ENCODE data around the gene CBLB. TPM values are rescaled to one million over a fixed set of nuclear protein-coding genes. Genes with fewer than 3 reads are reported as not detected.

The CBLB gene
- total RNA-seq, 1 donor from 2014 or later, result 59.4 TPM

DNA sequence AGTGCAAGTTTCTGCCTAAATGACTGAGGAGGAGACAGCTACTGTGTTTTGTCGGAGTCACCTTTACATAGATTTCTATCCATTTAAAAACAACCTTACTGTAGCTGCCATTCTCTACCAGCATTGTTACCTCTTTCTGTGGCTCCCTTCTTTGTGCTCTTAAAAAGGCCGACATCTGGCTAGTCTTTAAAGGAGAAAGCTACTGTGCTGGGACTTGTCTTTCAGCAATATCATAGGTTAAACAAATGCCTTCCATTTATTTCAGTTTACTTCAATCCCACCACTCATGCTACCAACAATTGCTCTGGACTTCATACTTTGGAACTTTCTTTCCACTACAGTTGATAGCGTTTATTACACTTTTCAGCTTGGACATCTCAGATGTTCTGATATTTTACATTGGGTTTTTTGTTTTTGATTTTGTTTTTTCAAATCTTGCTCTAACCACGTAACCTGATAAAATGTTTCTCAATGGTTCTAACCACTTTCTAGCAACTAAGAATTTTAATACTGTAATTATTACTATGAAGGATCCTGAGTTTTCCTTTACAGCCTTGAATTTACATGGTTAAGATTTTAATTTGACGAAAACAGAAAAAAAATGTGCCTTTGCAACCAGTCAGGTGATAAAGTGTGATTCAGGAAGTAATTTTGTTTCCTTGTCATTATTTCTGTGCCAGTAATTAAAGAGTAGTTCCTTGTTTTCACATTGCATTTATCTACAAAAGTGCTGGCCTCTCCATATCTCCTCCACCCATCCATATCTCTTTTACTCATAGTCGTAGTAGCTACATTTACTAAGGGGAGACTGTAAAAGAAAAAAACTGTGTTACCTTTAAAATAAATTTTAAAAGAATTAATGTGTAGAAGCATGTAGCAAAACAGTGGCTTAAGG lies 1.3 kb upstream of the CBLB start:
- no peak for DNase-seq

DNA sequence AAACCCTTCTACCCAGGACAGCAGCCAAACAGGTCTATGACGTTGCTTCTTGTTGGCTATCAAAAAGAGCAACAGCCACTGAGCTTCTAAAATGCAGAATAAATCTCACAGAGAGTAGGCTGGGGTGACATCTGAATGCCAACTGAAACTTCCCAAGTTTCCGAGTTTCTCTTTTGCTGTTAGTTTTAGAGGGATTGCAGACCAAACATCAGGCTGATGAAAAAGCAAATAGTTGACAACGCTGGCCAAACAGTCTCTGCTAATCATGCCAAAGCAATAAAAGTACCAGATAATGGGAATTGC lies 670 bp upstream of the CBLB start:
- no peak for DNase-seq

DNA sequence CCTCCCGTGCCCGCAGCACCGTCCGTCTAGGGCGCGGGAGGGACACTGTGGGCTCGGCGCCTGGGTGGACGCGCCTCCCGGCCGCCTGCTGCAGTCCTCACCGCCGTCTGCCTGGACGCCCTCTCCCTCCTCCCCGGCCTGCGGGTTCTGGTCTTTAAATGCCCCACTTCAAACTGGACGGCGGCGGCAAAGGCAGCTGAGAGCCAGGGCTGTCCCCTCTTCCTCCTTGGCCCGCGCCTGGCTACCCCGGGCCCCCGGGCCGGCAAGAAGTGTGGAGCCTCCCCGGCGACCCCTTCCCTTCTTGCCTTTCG lies 426 bp downstream of the CBLB start:
- DNase-seq, result peak; percentile 80

DNA sequence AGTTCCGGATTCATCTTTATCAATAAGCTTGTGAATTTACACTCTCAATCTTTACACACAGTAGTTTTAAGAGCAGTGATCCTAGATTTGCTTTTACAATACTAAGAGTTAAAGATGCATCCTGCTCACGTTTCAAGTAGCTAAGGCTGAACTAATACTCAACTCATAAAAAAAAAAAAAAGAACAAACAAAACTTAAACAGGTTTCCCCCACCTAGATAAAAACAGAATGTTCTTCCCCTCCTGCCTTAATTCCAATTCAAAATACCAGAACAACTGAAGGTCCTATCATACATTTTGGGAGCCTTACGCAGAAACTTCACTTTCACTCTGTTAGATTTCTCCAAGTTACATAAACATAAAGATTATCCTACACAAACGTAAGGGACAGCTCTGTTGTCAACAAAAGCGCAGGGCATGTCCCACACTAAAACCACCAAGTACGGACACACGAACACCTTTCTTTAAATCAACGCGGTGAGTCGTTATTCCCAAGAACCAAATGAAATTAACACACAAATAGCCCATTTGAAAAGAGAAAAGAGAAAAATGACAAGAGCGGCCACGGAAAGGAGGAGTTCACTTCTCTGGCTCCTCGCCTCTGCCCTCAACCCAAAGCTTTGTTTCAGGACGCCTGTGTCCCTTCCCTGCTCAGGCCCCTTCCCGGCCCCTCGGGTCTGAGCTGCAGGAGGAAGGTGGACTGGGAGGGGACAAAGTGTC lies 941 bp downstream of the CBLB start:
- DNase-seq, result peak; percentile 43

DNA sequence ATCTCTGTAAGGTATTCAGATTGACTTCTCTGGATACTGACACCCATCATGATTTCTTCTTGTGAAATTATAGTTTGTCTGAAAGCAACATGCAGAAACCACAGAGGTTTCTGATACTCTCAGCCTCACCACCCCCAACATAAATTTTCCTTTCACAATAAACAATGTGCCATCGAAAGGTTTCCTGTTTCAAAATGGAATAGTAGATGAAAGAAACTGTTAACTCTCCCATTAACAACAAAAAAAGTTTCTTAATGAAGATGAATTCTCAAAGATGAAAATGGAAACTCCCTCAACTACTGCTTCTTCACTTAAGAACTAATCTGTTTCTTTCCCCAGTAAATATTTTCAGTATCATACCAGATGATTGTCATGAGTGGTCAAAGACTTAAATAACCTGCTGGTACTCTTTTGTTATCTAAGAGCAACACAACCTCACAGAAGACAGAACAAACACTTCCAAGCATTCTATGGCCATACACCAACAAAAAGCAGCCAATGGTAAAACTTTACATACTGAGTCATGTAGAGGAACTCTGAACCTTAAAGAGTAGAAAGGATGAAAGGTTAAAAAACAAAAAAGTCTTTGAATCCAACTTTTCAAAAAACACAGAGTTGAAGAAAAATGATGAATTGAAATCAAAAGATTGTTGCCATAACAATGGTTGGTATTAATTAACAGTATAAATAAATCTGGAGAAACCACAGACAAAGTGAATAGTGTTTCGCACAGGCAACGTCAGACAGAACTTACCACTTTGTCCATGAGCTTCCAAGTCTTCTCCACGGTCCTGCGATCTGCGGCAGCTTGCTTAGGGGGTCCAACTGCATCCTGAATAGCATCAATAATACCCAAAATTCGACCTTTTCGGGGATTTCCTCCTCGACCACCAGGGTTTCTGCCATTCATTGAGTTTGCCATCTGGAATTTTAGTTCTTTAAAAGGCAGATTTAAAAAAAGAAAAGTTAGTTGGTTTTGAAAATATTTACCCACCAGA lies 1.9 kb downstream of the CBLB start:
- peak; percentile 32 for DNase-seq

DNA sequence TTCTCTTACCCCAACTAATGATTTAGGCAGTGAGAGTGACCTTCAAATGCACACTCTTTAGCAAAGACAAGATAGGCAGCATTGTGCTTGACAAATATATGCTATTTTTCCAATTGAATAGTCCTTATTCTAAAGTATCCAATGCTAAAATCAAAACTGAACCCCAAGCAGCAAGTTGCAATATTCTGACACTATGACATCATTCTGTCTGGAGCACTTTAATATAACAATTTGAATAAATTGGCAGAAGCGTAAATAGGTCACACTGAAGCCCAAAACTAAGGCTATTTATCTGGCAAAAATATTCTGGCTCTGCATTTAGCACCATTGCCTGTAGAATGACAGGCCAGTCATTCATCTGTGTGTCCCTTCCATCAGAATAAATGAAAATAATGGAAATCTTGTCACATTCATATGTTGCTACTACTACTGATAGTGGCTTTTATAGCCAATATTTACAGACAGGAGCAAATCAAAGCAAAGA lies 2.9 kb downstream of the CBLB start:
- DNase-seq, result no peak

DNA sequence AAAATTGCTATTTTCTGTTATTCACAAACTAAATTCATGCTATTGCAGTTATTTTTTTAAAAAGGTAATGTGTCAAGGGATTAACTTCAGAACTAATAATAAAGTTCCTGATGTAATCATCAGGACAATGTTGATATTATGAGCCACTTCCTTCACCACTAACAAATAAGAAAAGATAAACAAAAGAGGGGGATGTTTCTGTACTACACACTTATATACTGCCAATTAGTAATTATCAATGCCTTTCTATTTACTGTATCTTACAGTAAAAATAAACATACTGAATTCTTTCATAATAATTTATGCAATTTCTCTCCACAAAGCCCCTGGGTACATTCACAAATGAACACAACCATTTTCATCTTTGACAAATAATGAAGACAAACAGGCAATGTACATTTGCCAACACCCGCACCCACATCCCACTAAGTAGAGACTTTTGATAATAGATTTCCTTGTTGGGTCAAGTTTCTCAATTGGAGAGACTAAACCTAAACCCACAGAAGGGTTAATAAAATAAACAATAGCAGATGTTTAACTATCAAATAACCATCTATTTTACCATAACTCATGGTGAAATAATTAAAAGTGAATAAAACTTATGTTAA lies 3.7 kb downstream of the CBLB start:
- DNase-seq, result no peak

DNA sequence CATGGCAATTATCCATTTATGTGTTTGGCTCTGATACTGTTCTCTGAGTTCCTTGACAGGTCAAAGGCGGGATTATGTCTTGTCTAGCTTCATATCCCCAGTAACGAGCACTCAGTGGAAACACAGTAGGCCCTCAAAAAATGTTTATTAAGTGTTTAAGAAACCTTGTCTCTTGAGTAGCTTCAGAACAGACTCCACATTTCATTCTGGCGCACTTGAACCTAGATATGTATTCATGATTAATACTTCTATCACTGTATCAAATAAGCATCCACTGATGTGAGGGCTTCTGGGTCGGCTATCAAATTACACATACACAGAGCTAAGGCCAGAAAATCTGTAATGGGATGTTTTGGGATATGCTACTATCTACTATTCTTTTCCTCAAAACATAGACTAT lies 4.6 kb downstream of the CBLB start:
- no peak for DNase-seq

DNA sequence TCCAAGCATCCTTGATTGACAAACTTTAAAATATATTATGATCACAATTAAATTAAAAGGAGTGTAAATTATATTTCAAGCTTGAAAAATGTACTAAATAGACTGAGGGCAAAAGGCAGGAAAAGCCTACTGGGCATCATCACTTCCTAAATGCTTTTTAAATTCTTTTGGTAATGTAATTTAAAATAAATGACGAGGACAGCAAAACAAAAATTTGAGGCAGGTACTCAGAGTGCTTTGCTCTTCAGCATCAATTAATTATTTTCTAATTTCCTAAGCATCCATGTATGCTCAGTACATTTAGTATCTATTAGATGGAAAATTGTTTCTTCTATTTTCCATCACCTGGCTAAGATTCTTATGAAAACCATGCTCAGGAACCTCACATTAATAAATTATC lies 5.2 kb downstream of the CBLB start:
- no peak for DNase-seq

DNA sequence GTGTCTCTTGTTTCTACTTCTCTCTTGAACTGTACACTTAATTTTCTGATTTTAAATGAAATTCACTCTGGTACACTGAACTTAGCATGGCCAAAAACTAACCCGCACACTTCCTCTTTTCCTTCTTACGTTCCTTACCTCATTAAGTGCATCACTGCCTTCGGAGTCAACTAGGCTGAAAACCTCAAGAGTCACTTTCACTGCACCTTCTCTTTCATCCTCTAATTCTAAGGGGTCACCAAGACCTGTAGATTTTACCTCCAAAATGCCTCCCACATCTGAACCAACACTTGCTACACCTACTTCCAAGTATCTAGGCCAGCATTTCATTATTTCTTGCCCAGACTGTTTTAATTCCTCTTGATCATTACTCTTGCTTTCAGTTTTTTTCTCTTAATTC lies 6.6 kb downstream of the CBLB start:
- no peak for DNase-seq

DNA sequence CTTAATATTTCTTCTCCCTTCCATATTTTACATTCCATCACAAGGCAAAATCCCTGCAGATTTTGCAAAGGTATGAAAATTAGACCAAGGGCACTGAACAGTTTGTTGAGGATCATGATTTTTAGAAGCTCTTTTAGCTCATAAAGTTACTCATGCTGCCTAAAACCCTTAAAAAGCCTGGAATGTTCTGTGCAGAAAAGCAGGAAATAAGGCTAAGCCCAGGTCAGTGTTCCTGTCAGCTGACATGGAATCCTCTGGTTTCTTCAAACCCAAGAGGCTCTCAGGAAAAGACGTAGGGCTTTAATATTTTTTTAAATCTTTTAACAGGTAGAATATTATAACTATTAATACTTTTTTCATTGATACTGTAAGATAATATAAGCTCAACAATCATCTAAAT lies 8.2 kb downstream of the CBLB start:
- DNase-seq, result no peak

DNA sequence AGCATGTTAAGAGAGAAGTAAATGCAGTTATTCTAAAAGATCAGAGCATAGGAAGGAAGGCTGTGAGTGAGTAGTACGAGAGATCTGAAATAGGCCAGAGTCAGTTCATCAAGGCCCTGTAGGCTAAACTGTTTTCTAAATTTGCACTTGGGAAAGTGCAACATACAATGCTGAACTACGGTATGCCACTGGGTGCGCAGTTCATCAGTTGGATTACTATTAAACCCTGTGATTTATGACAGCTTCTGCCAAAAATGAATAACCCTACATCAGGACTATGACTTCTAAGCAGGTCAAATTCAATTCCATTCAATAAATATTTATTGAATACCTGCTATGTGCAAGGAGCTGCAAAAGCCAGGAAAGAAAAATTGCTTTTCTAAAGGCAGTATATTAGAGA lies 10.8 kb downstream of the CBLB start:
- DNase-seq, result no peak

DNA sequence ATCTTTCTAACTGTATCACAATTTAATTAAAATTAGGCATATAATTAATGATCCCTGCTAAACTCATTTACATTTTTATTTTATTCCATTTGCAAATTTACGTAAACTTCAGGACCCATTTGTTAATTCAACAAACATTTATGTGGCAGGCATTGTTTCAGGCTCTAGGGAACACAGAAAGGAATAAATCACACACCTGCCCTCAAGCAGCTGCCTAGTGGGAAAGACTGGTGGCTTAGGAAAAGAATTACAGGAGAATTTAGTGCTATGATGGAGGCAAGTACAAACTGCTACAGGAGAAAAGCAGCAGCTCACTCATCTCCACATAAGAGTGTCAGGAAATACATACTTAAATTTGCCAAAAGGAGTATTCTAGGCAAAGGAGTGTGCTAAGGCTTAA lies 11.2 kb downstream of the CBLB start:
- DNase-seq, result no peak

DNA sequence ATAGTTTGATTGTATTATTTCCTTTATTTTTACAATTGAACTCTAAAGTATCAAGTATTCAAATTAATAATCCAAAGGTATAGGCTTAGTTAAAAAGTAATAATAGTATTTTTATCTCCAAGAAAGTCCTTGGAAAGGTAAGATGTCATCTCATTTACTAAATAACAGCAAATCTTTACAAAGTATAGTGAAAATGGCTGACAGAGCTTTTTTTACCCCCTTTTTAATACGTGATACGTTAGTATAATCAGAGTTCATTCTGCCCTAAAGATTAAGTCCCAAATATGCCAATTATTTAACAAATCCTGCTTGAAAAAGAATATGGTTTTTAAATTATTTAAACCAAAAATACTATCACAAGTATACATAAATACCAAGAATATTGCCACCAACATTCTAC lies 12.2 kb downstream of the CBLB start:
- no peak for DNase-seq

DNA sequence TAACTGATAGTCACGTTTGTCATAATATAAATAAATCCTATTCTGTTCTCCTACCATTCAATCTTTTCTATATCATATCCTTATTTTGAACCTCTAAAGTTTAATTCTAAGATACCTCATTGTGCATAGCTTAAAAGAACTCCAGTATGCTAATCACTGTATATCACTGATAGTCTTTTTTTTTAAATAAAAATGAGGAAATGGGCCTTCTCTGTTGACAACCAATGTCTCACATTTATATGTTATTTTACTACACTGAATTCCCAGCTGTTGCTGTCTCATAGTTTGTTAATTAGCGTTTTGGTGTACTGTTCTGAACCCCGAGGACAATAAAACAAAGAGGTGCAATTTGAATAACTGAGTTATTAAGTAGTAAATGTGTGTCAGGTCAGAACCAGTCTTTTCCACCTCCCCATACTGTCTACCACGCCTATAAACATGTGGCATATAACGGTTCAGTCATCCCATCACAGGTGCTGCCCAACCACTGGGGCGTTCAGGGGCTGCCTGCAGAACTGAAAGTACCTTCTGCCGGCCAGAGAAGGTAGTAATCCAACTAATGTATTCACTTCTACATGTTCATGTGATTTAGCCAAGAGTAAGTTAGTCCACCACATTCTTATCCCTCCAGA lies 14.9 kb downstream of the CBLB start:
- DNase-seq, result no peak

DNA sequence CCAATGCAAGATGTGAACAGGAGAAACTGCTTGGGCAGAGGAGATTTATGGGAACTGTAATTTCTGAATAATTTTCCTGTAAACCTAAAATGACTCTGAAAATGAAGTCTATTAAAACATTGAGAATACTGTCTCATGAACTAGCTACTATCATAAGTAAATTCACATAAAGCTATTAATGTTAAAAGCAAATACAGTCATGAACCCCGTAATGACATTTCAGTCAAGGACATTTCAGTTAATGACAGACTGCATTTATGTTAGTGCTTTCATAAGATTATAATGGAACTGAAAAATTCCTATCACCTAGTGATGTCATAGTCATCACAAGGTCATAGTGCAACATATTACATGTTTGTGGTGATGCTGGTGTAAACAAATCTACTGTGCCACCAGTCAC lies 17.2 kb downstream of the CBLB start:
- DNase-seq, result no peak

DNA sequence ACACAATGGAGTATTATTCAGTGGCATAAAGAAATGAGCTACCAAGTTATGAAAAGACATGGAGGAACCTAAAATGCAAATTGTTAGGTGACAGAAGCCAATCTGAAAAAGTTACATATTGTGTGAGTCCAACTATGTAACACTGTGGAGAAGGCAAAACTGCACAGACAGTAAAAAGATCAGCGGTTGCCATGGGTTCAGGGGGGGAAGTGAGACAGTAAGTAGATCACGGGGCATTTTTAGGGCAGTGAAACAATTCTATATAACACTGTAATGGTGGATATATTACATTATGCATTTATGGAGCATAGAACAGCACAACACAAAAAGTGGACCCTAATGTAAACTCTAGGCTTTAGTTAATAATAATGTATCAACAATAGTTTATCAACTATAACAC lies 17.6 kb downstream of the CBLB start:
- DNase-seq, result no peak

DNA sequence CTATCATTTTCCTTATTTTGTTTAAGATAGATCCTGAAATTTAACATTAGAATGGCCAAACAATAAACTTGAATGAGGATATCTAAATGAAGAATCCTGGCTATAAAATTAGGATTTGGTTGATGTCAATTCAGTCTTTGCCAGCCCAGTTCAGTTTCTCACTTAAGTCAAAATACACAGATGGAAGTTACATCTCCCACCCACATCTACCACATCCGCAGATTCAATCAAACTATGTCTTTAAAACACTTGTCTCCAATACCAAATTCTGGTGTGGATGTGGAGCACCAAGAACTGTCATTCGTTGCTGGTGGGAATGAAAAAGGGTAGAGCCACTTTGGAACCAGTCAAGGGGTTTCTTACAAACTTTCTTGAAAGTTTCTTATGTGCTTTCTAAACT lies 18.2 kb downstream of the CBLB start:
- DNase-seq, result no peak

DNA sequence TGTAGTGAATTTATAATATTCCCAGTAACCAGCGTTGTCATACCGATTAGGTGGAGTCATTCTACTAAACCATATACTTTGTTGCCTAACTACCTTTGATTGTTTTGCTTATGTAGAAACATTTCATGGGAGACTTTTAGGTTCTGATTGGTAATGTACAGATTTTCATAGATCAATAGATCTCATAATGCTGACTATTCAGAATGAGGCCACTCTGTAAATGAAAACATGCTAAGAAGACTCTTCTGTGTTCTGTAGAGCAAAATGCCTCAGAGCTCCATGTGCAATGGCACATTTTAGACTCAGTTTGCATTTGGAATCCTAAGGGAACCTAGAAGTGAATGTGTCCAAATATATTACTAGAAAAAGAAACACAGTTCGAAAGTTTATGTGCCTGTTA lies 20.0 kb downstream of the CBLB start:
- no peak for DNase-seq

DNA sequence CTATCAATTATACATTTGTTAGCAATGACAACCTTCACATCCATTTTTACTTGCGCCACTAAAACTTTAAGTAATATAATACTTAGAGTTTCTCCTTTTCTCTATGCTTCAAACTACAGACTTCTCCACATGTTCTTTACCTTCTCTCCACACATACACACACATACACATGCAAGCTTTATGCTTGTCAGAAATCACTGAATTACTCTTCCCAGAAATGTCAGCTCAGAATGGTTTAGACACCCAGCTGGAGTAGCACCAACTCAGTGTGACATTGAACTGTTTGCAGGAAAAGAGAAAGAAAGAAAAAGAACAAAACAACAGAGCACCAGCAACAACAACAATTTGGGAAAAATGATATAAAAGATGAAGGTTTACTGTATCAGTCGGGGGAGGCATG lies 20.9 kb downstream of the CBLB start:
- no peak for DNase-seq

DNA sequence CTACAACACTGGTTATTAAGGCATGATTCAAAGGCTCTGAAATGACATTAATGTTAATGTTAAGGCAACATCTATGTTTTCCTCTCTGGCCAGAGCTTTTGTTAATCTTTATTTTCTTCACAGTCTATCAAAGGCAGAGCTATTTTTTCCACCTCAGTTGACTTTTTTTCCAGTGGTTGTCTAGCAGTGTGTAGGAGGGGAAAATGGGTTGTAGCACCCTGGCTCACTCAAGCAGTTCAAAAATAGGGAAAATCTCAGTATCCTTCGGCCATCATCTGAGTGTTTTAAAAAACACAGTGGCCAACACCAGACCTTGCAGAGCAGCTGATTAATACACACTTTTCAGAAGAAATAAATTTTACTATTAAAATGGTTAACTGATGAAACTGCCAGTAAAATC lies 21.4 kb downstream of the CBLB start:
- no peak for DNase-seq

DNA sequence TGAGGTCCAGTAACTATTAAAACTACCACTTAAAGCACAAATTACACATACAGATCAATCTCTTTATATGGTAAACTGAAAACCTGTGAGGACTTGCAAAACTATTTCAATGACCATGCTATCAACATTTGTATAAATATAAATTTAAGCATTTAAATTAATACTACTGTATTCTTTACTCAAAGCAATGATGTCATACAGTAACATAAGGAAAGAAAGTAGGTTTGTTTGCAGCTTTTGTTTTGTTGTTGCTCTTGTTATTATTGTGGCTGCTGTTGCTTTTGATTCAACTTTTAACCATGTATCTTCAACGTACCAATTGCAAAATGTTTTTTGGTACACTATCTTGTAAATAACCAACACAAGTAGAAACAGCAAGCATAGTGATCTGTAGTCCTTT lies 22.0 kb downstream of the CBLB start:
- no peak for DNase-seq

All from tongue (tissue), 2 donors.